Measurements from ENCODE around the gene FSTL1.

The FSTL1 gene

DNA sequence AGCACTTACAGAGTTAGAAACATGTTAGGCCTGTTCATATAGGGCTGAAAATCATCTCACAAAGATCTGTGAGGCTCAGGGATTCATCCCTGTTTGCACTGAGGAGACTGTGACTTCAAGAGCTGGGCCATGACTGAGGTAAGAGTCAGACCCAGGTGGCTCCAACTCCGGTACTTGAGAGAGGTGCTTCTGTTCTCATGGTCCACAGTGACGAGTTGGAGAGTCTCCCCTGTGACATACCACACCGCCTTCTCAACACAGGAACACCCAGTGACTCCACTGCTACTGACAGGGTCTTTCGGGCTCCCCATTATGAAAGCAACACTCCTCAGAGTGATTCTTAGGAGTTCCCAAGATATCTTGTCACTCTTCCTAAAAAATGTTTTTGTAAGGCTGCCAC lies 27.4 kb downstream of the FSTL1 start:
- Histone ChIP-seq H3K9me2 (ENCODE audit: low read depth, low read length) (no peaks in the 10 kb centered on the region), H3K27ac (ENCODE audit: low read depth, low read length, poor library complexity, severe bottlenecking) (no peak overlapping the region), H3K4me1 (ENCODE audit: insufficient read depth, low read length, severe bottlenecking) (peaks cover 4% of the 10 kb centered on the region), H3F3A (ENCODE audit: insufficient read depth, low read length) (no peaks in the 10 kb centered on the region), H3K9me3 (ENCODE audit: low read length) (no peaks in the 10 kb centered on the region), H2AFZ (ENCODE audit: low read length) (no peak overlapping the region), H3K36me3 (ENCODE audit: insufficient read depth, low read length) (no peaks in the 10 kb centered on the region), H3K27me3 (ENCODE audit: insufficient read depth, low read length) (no peaks in the 10 kb centered on the region), H3K9ac (ENCODE audit: low read length) (no peak overlapping the region), H3K4me2 (ENCODE audit: low read length) (no peak overlapping the region), H4K20me1 (ENCODE audit: insufficient read depth, low read length) (no peaks in the 10 kb centered on the region), H3K4me3 (ENCODE audit: low read depth, low read length, poor library complexity, severe bottlenecking) (no peak overlapping the region), H3K79me2 (ENCODE audit: insufficient read depth, low read length) (no peaks in the 10 kb centered on the region)
- no peak for TF ChIP-seq EZH2 (IDR thresholded peaks at IDR 0.05; ENCODE audit: borderline replicate concordance, low read length)
- TF ChIP-seq, protein P1, sequence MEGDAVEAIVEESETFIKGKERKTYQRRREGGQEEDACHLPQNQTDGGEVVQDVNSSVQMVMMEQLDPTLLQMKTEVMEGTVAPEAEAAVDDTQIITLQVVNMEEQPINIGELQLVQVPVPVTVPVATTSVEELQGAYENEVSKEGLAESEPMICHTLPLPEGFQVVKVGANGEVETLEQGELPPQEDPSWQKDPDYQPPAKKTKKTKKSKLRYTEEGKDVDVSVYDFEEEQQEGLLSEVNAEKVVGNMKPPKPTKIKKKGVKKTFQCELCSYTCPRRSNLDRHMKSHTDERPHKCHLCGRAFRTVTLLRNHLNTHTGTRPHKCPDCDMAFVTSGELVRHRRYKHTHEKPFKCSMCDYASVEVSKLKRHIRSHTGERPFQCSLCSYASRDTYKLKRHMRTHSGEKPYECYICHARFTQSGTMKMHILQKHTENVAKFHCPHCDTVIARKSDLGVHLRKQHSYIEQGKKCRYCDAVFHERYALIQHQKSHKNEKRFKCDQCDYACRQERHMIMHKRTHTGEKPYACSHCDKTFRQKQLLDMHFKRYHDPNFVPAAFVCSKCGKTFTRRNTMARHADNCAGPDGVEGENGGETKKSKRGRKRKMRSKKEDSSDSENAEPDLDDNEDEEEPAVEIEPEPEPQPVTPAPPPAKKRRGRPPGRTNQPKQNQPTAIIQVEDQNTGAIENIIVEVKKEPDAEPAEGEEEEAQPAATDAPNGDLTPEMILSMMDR (IDR thresholded peaks at IDR 0.05; ENCODE audit: low read length), result no peak

DNA sequence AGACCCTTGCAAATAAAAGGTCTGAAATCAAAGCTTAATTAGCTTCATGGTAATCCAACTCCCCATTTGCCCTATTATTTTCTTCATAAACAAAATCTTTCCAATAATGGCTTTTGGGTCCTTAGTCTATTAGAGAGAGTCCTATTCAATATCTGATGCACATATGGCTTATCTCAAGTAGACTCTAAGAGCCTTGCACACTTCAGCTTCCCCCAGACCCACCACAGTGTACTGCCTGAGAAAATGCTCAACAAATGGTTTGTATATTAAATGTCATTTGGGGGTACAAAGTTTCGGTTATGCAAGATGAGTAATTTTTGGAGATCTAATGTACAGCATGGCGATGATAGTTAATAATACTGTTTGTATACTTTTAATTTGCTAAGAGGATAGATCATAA lies 28.9 kb downstream of the FSTL1 start:
- Histone ChIP-seq H2AFZ (ENCODE audit: low read length) (no peak overlapping the region), H3K4me1 (ENCODE audit: insufficient read depth, low read length, severe bottlenecking) (peaks cover 10% of the 10 kb centered on the region), H3K9ac (ENCODE audit: low read length) (no peak overlapping the region), H4K20me1 (ENCODE audit: insufficient read depth, low read length) (no peaks in the 10 kb centered on the region), H3K27ac (ENCODE audit: low read depth, low read length, poor library complexity, severe bottlenecking) (no peak overlapping the region), H3K36me3 (ENCODE audit: insufficient read depth, low read length) (no peaks in the 10 kb centered on the region), H3K4me2 (ENCODE audit: low read length) (no peak overlapping the region), H3K4me3 (ENCODE audit: low read depth, low read length, poor library complexity, severe bottlenecking) (no peak overlapping the region), H3K9me3 (ENCODE audit: low read length) (no peaks in the 10 kb centered on the region), H3F3A (ENCODE audit: insufficient read depth, low read length) (no peaks in the 10 kb centered on the region), H3K9me2 (ENCODE audit: low read depth, low read length) (no peaks in the 10 kb centered on the region), H3K27me3 (ENCODE audit: insufficient read depth, low read length) (no peaks in the 10 kb centered on the region), H3K79me2 (ENCODE audit: insufficient read depth, low read length) (no peaks in the 10 kb centered on the region)
- TF ChIP-seq EZH2 (IDR thresholded peaks at IDR 0.05; ENCODE audit: borderline replicate concordance, low read length), result no peak
- TF ChIP-seq, protein P1 (IDR thresholded peaks at IDR 0.05; ENCODE audit: low read length), result no peak

DNA sequence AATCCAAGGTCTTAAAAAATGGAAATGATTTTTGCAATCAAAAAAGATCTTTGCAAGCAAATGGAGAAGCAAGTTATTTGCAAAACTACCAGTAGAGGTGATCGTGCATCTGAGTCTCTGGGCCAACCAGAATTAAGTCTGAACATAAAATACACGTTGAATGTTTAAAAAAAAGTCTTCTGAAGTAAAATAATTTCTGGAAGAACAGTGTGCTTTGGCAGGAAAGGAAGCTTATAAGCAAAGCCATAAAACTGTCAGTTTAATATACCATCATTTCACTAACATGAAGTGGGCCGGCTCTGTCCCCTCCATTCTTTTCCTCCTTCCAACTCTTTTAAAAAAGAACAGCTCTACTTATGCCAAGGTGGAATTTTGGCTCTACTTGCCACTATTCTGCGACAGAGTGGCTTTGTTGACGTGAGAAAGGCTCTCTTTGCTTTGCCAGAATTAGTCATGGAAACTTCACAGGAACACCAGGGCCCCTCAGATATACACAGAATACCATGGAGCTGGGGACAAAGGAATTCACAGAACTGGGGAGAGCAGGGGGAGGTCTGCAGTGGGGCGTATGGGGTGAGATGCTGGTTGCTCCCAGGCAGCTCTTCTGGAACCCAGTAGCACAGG lies 29.8 kb downstream of the FSTL1 start:
- no peak overlapping the region for H3K27ac ChIP-seq (ENCODE audit: low read depth, low read length, poor library complexity, severe bottlenecking)
- H3K36me3 ChIP-seq (ENCODE audit: insufficient read depth, low read length), result no peaks in the 10 kb centered on the region
- TF ChIP-seq, protein P1 (IDR thresholded peaks at IDR 0.05; ENCODE audit: low read length), result no peak
- TF ChIP-seq EZH2 (IDR thresholded peaks at IDR 0.05; ENCODE audit: borderline replicate concordance, low read length), result no peak
- H3K4me2 ChIP-seq (ENCODE audit: low read length), result no peak overlapping the region
- H2AFZ ChIP-seq (ENCODE audit: low read length), result no peak overlapping the region
- H3F3A ChIP-seq (ENCODE audit: insufficient read depth, low read length), result no peaks in the 10 kb centered on the region
- no peaks in the 10 kb centered on the region for H3K27me3 ChIP-seq (ENCODE audit: insufficient read depth, low read length)
- H3K9me2 ChIP-seq (ENCODE audit: low read depth, low read length), result no peaks in the 10 kb centered on the region
- no peaks in the 10 kb centered on the region for H4K20me1 ChIP-seq (ENCODE audit: insufficient read depth, low read length)
- no peaks in the 10 kb centered on the region for H3K9me3 ChIP-seq (ENCODE audit: low read length)
- H3K4me3 ChIP-seq (ENCODE audit: low read depth, low read length, poor library complexity, severe bottlenecking), result no peak overlapping the region
- peaks cover 10% of the 10 kb centered on the region for H3K4me1 ChIP-seq (ENCODE audit: insufficient read depth, low read length, severe bottlenecking)
- H3K79me2 ChIP-seq (ENCODE audit: insufficient read depth, low read length), result no peaks in the 10 kb centered on the region
- no peak overlapping the region for H3K9ac ChIP-seq (ENCODE audit: low read length)

Data from OCI-LY1 (cell line).